Fibroblast of skin of back (primary cell): ENCODE results near the gene ZC3H12D.
"Not testable (repeated sequence)": the region's sequence is repeated elsewhere in the genome, so short reads cannot be mapped to it uniquely, and the experiment has no call there.

Source experiments
- DNase-seq: peaks from one replicate; pipeline ENCODE4 v3.0.0-alpha.2; 2013

Gene ZC3H12D

GRCh38 chr6:149458806-149459205 is 26.0 kb downstream of the ZC3H12D start:
- DNase-seq = no peak

- DNase-seq = no peak
Measured at GRCh38 chr6:149458196-149458595, 26.6 kb downstream of the ZC3H12D start.

- DNase-seq = no peak
Measured at GRCh38 chr6:149457316-149457884, 27.4 kb downstream of the ZC3H12D start.

- no peak for DNase-seq
Measured at GRCh38 chr6:149456311-149457021, 28.3 kb downstream of the ZC3H12D start.

GRCh38 chr6:149455031-149455732 is 29.6 kb downstream of the ZC3H12D start:
- no peak for DNase-seq

- peak; percentile 86 for DNase-seq
Measured at GRCh38 chr6:149454346-149454848, 30.4 kb downstream of the ZC3H12D start.

GRCh38 chr6:149453597-149454345 is 31.0 kb downstream of the ZC3H12D start:
- peak; percentile 24 for DNase-seq

GRCh38 chr6:149452037-149452939 is 32.5 kb downstream of the ZC3H12D start:
- no peak for DNase-seq

- no peak for DNase-seq
Measured at GRCh38 chr6:149451376-149452036, 33.3 kb downstream of the ZC3H12D start.

GRCh38 chr6:149450679-149451375 is 34.0 kb downstream of the ZC3H12D start:
- DNase-seq = no peak

GRCh38 chr6:149449831-149450678 is 34.8 kb downstream of the ZC3H12D start:
- DNase-seq = no peak

- DNase-seq = no peak
Measured at GRCh38 chr6:149448821-149449453, 35.9 kb downstream of the ZC3H12D start.

- no peak for DNase-seq
Measured at GRCh38 chr6:149446791-149447376, 37.9 kb downstream of the ZC3H12D start.

- no peak for DNase-seq
Measured at GRCh38 chr6:149445573-149445972, 39.2 kb downstream of the ZC3H12D start.

- no peak for DNase-seq
Measured at GRCh38 chr6:149445095-149445466, 39.7 kb downstream of the ZC3H12D start.

GRCh38 chr6:149444360-149445094 is 40.3 kb downstream of the ZC3H12D start:
- DNase-seq = not testable (repeated sequence)

GRCh38 chr6:149443411-149444181 is 41.2 kb downstream of the ZC3H12D start:
- peak; percentile 78 for DNase-seq
